ENCODE results near the gene KCNK18.

Gene KCNK18

GRCh38 chr10:117201826-117202225 is 4.5 kb downstream of the KCNK18 start:
- TF ChIP-seq TAF1 (IDR thresholded peaks at IDR 0.05; ENCODE audit: low read depth) = no peak
- TF ChIP-seq YY1 (IDR thresholded peaks at IDR 0.05; ENCODE audit: low read depth) = no peak
- TF ChIP-seq REST (IDR thresholded peaks at IDR 0.05; ENCODE audit: low read depth) = no peak
- no peak for TF ChIP-seq EGR1 (IDR thresholded peaks at IDR 0.05)
- TF ChIP-seq FOXM1 (IDR thresholded peaks at IDR 0.05; ENCODE audit: borderline replicate concordance, low read depth) = no peak
- no peak for TF ChIP-seq EP300 (IDR thresholded peaks at IDR 0.05; ENCODE audit: borderline replicate concordance)
- no peak for TF ChIP-seq CEBPB (IDR thresholded peaks at IDR 0.05)
- no peak for TF ChIP-seq CREB1 (IDR thresholded peaks at IDR 0.05; ENCODE audit: low read depth)
- TF ChIP-seq, protein P1, sequence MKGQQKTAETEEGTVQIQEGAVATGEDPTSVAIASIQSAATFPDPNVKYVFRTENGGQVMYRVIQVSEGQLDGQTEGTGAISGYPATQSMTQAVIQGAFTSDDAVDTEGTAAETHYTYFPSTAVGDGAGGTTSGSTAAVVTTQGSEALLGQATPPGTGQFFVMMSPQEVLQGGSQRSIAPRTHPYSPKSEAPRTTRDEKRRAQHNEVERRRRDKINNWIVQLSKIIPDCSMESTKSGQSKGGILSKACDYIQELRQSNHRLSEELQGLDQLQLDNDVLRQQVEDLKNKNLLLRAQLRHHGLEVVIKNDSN (IDR thresholded peaks at IDR 0.05) = no peak

- TF ChIP-seq ZBTB7A (IDR thresholded peaks at IDR 0.05; ENCODE audit: low read depth) (no peak), EGR1 (IDR thresholded peaks at IDR 0.05) (no peak), NFIC (IDR thresholded peaks at IDR 0.05) (no peak), CEBPB (IDR thresholded peaks at IDR 0.05) (no peak), RAD21 (IDR thresholded peaks at IDR 0.05; ENCODE audit: low read depth) (no peak), FOXM1 (IDR thresholded peaks at IDR 0.05; ENCODE audit: borderline replicate concordance, low read depth) (no peak), TEAD4 (IDR thresholded peaks at IDR 0.05) (no peak), TAF1 (IDR thresholded peaks at IDR 0.05; ENCODE audit: low read depth) (no peak)
- TF ChIP-seq, protein P2, sequence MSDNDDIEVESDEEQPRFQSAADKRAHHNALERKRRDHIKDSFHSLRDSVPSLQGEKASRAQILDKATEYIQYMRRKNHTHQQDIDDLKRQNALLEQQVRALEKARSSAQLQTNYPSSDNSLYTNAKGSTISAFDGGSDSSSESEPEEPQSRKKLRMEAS (IDR thresholded peaks at IDR 0.05) = no peak
Observed at GRCh38 chr10:117204316-117204715, 7.0 kb downstream of the KCNK18 start.

GRCh38 chr10:117212176-117212575 is 14.9 kb downstream of the KCNK18 start:
- no peak for TF ChIP-seq TAF1 (IDR thresholded peaks at IDR 0.05; ENCODE audit: low read depth)
- TF ChIP-seq ZBTB7A (IDR thresholded peaks at IDR 0.05; ENCODE audit: low read depth) = no peak
- no peak for TF ChIP-seq TCF12 (IDR thresholded peaks at IDR 0.05; ENCODE audit: low read depth)
- no peak for TF ChIP-seq YY1 (IDR thresholded peaks at IDR 0.05; ENCODE audit: low read depth)
- no peak for TF ChIP-seq CREB1 (IDR thresholded peaks at IDR 0.05; ENCODE audit: low read depth)
- no peak for TF ChIP-seq TEAD4 (IDR thresholded peaks at IDR 0.05)
- TF ChIP-seq, protein P2 (IDR thresholded peaks at IDR 0.05) = no peak
- no peak for TF ChIP-seq CEBPB (IDR thresholded peaks at IDR 0.05)
- no peak for TF ChIP-seq NFIC (IDR thresholded peaks at IDR 0.05)
- TF ChIP-seq, protein P1 (IDR thresholded peaks at IDR 0.05) = no peak
- no peak for TF ChIP-seq RAD21 (IDR thresholded peaks at IDR 0.05; ENCODE audit: low read depth)
- TF ChIP-seq EGR1 (IDR thresholded peaks at IDR 0.05) = no peak
- TF ChIP-seq FOXM1 (IDR thresholded peaks at IDR 0.05; ENCODE audit: borderline replicate concordance, low read depth) = no peak
- no peak for TF ChIP-seq REST (IDR thresholded peaks at IDR 0.05; ENCODE audit: low read depth)
- no peak for TF ChIP-seq EP300 (IDR thresholded peaks at IDR 0.05; ENCODE audit: borderline replicate concordance)

GRCh38 chr10:117214401-117214800 is 17.1 kb downstream of the KCNK18 start:
- TF ChIP-seq, protein P1 (IDR thresholded peaks at IDR 0.05) = no peak
- no peak for TF ChIP-seq FOXM1 (IDR thresholded peaks at IDR 0.05; ENCODE audit: borderline replicate concordance, low read depth)

DNA sequence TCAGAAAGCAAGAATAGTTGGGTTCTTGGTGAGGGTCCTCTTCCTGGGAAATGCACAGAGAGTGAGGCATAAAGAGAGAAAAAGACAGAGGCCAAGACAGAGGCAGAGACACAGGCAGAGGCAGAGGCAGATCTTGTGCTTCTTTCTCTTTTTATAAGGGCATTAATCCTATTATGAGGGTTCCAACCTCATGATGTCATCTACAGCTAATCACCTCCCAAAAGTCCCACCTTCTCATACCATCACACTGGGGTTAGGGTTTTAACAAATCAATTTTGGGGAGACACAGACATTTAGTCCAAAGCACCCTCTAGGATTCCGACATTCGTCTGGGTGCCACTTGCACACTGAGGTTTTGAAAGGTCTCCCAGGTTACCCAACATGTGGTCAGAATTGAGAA is 17.8 kb downstream of the KCNK18 start:
- TF ChIP-seq TEAD4 (IDR thresholded peaks at IDR 0.05) (no peak), TAF1 (IDR thresholded peaks at IDR 0.05; ENCODE audit: low read depth) (no peak), RAD21 (IDR thresholded peaks at IDR 0.05; ENCODE audit: low read depth) (no peak), EGR1 (IDR thresholded peaks at IDR 0.05) (no peak), ZBTB7A (IDR thresholded peaks at IDR 0.05; ENCODE audit: low read depth) (no peak), YY1 (IDR thresholded peaks at IDR 0.05; ENCODE audit: low read depth) (no peak), CREB1 (IDR thresholded peaks at IDR 0.05; ENCODE audit: low read depth) (no peak), EP300 (IDR thresholded peaks at IDR 0.05; ENCODE audit: borderline replicate concordance) (no peak), TCF12 (IDR thresholded peaks at IDR 0.05; ENCODE audit: low read depth) (no peak)
- TF ChIP-seq, protein P1 (IDR thresholded peaks at IDR 0.05) = no peak

Measured in Ishikawa (cell line).